ENCODE data around the gene VEGFB.

DNA sequence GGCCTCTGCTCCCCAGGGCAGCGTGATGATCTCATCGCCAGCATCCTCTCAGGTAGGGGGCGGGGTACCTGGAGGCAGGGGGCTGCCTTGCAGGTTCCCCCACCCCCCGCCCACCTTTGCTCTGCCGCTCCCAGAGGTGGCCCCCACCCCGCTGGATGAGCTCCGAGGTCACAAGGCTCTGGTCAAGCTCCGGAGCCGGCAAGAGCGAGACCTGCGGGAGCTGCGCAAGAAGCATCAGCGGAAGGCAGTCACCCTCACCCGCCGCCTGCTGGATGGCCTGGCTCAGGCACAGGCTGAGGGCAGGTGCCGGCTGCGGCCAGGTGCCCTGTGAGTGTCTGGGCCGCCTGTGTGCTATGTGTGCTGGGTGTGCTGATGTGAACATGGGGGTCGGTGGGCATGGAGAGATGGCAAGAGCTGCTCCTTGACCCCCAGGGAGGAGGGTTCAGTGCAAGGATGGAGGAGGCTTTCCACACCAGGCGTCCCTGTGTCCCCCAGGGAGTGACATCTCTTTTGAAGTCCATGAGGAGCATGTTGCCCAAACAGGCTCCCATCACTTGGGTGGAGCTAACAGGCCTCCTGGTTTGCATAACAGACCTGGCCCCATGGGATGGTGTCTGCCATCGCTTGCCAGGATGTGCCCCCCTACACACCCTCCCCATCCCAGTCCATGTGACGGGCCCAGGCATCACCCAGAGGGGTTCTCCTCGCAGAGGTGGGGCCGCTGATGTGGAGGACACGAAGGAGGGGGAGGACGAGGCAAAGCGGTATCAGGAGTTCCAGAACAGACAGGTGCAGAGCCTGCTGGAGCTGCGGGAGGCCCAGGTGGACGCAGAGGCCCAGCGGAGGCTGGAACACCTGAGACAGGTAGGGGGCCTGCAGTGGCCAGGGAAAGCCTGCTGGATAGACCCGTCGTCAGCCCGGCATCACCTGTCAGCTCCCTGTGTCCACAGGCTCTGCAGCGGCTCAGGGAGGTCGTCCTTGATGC lies 31.1 kb downstream of the VEGFB start:
- TF ChIP-seq, protein P1, sequence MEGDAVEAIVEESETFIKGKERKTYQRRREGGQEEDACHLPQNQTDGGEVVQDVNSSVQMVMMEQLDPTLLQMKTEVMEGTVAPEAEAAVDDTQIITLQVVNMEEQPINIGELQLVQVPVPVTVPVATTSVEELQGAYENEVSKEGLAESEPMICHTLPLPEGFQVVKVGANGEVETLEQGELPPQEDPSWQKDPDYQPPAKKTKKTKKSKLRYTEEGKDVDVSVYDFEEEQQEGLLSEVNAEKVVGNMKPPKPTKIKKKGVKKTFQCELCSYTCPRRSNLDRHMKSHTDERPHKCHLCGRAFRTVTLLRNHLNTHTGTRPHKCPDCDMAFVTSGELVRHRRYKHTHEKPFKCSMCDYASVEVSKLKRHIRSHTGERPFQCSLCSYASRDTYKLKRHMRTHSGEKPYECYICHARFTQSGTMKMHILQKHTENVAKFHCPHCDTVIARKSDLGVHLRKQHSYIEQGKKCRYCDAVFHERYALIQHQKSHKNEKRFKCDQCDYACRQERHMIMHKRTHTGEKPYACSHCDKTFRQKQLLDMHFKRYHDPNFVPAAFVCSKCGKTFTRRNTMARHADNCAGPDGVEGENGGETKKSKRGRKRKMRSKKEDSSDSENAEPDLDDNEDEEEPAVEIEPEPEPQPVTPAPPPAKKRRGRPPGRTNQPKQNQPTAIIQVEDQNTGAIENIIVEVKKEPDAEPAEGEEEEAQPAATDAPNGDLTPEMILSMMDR (conservative IDR thresholded peaks at IDR 0.05; ENCODE audit: low read depth, low read length): no peak
- TF ChIP-seq RFX5 (IDR thresholded peaks at IDR 0.05; ENCODE audit: low read depth, low read length) (no peak), SMC3 (IDR thresholded peaks at IDR 0.05; ENCODE audit: low read depth, low read length) (no peak), POLR2A (IDR thresholded peaks at IDR 0.05; ENCODE audit: low read depth, low read length) (no peak), MAFK (IDR thresholded peaks at IDR 0.05; ENCODE audit: low read depth, low read length) (no peak), FOS (IDR thresholded peaks at IDR 0.05; ENCODE audit: low read depth, low read length) (no peak), MAZ (IDR thresholded peaks at IDR 0.05; ENCODE audit: borderline replicate concordance, low read depth, low read length) (no peak), CEBPB (IDR thresholded peaks at IDR 0.05; ENCODE audit: low read depth, low read length) (no peak), RCOR1 (IDR thresholded peaks at IDR 0.05; ENCODE audit: insufficient replicate concordance, low read length) (no peak), RAD21 (IDR thresholded peaks at IDR 0.05; ENCODE audit: low read length) (no peak), MXI1 (IDR thresholded peaks at IDR 0.05; ENCODE audit: borderline replicate concordance, low read depth, low read length) (no peak), CHD1 (IDR thresholded peaks at IDR 0.05; ENCODE audit: low read depth, low read length) (no peak)
- TF ChIP-seq, protein P2, sequence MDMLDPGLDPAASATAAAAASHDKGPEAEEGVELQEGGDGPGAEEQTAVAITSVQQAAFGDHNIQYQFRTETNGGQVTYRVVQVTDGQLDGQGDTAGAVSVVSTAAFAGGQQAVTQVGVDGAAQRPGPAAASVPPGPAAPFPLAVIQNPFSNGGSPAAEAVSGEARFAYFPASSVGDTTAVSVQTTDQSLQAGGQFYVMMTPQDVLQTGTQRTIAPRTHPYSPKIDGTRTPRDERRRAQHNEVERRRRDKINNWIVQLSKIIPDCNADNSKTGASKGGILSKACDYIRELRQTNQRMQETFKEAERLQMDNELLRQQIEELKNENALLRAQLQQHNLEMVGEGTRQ (IDR thresholded peaks at IDR 0.05; ENCODE audit: low read depth, low read length): no peak
